ENCODE data around the gene CD74. TPM values are rescaled to one million over a fixed set of nuclear protein-coding genes. Genes with fewer than 3 reads are reported as not detected.

The CD74 gene
- total RNA-seq, 1 experiment from 2014 or later: 19.5 TPM

DNA sequence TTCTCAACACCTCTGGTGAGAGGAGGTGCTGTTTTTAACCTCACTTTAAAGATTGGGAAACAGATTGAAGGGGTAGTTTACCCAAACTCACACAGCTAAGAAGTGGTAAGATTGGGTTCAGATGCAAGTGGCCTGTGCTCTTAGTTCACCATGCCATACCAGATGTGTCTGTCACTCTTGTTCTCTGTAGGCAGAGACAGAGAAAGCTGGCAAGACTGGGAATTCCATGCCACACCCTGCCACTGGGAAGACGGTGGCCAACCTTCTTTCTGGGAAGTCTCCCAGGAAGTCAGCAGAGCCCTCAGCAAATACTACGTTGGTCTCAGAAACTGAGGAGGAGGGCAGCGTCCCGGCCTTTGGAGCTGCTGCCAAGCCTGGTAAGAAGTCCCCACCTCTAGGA lies 44.2 kb downstream of the CD74 start:
- Histone ChIP-seq H3K27me3 (ENCODE audit: insufficient read depth, low read length) (no peaks in the 10 kb centered on the region), H3K27ac (ENCODE audit: insufficient read length, low read depth, low read length) (no peak overlapping the region), H3K4ac (ENCODE audit: low read depth, low read length) (no peak overlapping the region), H3K79me2 (ENCODE audit: insufficient read depth, low read length) (no peaks in the 10 kb centered on the region), H4K8ac (replicated peaks; ENCODE audit: insufficient read length, low read depth, low read length) (no peak overlapping the region), H3K23me2 (ENCODE audit: insufficient read length, low read depth, low read length, poor library complexity, severe bottlenecking) (no peaks in the 10 kb centered on the region), H3K23ac (ENCODE audit: insufficient read length, low read depth, low read length) (no peak overlapping the region), H2BK15ac (ENCODE audit: low read depth, low read length) (no peak overlapping the region), H3K18ac (ENCODE audit: insufficient read length, low read depth, low read length) (no peak overlapping the region), H4K20me1 (ENCODE audit: control insufficient read depth, insufficient read depth, insufficient read length) (no peaks in the 10 kb centered on the region), H2AK5ac (ENCODE audit: insufficient read length, low read length) (no peak overlapping the region), H3K9ac (ENCODE audit: extremely low read depth, insufficient read length, low read length) (no peak overlapping the region), H3K4me2 (ENCODE audit: insufficient read depth, insufficient read length, low read length) (no peak overlapping the region), H3T11ph (ENCODE audit: low read length) (no peak overlapping the region), H2BK120ac (ENCODE audit: low read depth, low read length, poor library complexity, severe bottlenecking) (no peak overlapping the region), H2BK12ac (ENCODE audit: insufficient read length, low read depth, low read length) (no peak overlapping the region), H3K4me1 (ENCODE audit: insufficient read depth, low read length) (no peaks in the 10 kb centered on the region), H4K91ac (ENCODE audit: insufficient read length, low read depth, low read length) (no peak overlapping the region), H3K14ac (ENCODE audit: insufficient read depth, low read length) (no peak overlapping the region), H2AFZ (ENCODE audit: low read length) (no peak overlapping the region), H2BK5ac (ENCODE audit: insufficient read length, low read length) (no peak overlapping the region), H3K56ac (ENCODE audit: insufficient read length, low read depth, low read length) (no peak overlapping the region), H3K79me1 (ENCODE audit: insufficient read depth, low read depth, low read length, poor library complexity, severe bottlenecking) (peaks cover under 1% of the 10 kb centered on the region), H2BK20ac (ENCODE audit: low read depth, low read length, poor library complexity, severe bottlenecking) (no peak overlapping the region), H4K5ac (ENCODE audit: insufficient read length, low read depth, low read length) (no peak overlapping the region), H3K9me3 (ENCODE audit: control insufficient read depth, low read depth, low read length) (no peaks in the 10 kb centered on the region)
- no peaks in the 10 kb centered on the region for H3K4me1 Mint-ChIP-seq
- no peak overlapping the region for H3K27ac Mint-ChIP-seq
- no CpG with 5 or more reads among the region's 4 CpGs for WGBS (ENCODE audit: extremely low coverage, insufficient read length, low lambda C conversion rate)
- H3K4me3 Mint-ChIP-seq: no peak overlapping the region
- H3K36me3 Mint-ChIP-seq (ENCODE audit: insufficient read depth in 1 of 3, low read depth in 3 of 3): peaks cover 43 to 93% (median 86%) of the 10 kb centered on the region in 3 experiments; a peak in 6 of 7 replicates
- TF ChIP-seq, protein P1, sequence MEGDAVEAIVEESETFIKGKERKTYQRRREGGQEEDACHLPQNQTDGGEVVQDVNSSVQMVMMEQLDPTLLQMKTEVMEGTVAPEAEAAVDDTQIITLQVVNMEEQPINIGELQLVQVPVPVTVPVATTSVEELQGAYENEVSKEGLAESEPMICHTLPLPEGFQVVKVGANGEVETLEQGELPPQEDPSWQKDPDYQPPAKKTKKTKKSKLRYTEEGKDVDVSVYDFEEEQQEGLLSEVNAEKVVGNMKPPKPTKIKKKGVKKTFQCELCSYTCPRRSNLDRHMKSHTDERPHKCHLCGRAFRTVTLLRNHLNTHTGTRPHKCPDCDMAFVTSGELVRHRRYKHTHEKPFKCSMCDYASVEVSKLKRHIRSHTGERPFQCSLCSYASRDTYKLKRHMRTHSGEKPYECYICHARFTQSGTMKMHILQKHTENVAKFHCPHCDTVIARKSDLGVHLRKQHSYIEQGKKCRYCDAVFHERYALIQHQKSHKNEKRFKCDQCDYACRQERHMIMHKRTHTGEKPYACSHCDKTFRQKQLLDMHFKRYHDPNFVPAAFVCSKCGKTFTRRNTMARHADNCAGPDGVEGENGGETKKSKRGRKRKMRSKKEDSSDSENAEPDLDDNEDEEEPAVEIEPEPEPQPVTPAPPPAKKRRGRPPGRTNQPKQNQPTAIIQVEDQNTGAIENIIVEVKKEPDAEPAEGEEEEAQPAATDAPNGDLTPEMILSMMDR (conservative IDR thresholded peaks at IDR 0.05): no peak
- DNase-seq: no peak
- H3K9me3 Mint-ChIP-seq: no peaks in the 10 kb centered on the region
- H3K27me3 Mint-ChIP-seq (ENCODE audit: low read depth): no peaks in the 10 kb centered on the region
